Activated B cell treated with CpG ODN at 0.5 μM for 24 hours (primary cell): Measurements from ENCODE around the gene FAM193A. TPM values are rescaled to one million over a fixed set of nuclear protein-coding genes. Genes with fewer than 3 reads are reported as not detected.
"Not testable (repeated sequence)": the region's sequence is repeated elsewhere in the genome, so short reads cannot be mapped to it uniquely, and the experiment has no call there.

ENCODE experiments used
- ATAC-seq: fragments of 200-7000 bp; cut with Tn5 transposase; one replicate; pipeline ENCODE4 v1.10.0; 2021; ENCODE audit warnings: low read depth, mild to moderate bottlenecking, moderate library complexity
- CTCF ChIA-PET: fragments of 350-600 bp; sonication (Branson Sonifier 250); formaldehyde crosslinking; loops from one replicate; lab custom pipeline; 2021; ENCODE audit warnings: antibody characterized with exemption; lab: Charles Lee
- POLR2A ChIA-PET: fragments of 350-600 bp; sonication (Branson Sonifier 250); formaldehyde crosslinking; loops from one replicate; lab custom pipeline; 2021; ENCODE audit warnings: antibody characterized with exemption; lab: Charles Lee
- DNase-seq: peaks from one replicate; pipeline ENCODE4 v3.0.0; 2022
- H3K27ac Mint-ChIP-seq: one replicate; pipeline ENCODE4 v1.8.0; 2020; ENCODE audit warnings: mixed read lengths
- H3K27me3 Mint-ChIP-seq: one replicate; pipeline ENCODE4 v1.8.0; 2021; ENCODE audit warnings: mixed read lengths
- H3K36me3 Mint-ChIP-seq: one replicate; pipeline ENCODE4 v1.8.0; 2021; ENCODE audit warnings: low read depth, mixed read lengths
- H3K4me1 Mint-ChIP-seq: one replicate; pipeline ENCODE4 v1.8.0; 2021; ENCODE audit warnings: mixed read lengths
- H3K4me3 Mint-ChIP-seq: one replicate; pipeline ENCODE4 v1.8.0; 2020; ENCODE audit warnings: mild to moderate bottlenecking, mixed read lengths
- H3K9me3 Mint-ChIP-seq: one replicate; pipeline ENCODE4 v1.8.0; 2020; ENCODE audit warnings: mixed read lengths
- intact Hi-C: fragments of 100-400 bp; cut with micrococcal nuclease; formaldehyde crosslinking; loops from one replicate; pipeline ENCODE4 v1.15.1; 2024
- total RNA-seq: library from RNA; stranded (reverse); gene quantifications from 2 replicates; pipeline ENCODE4 v1.2.3, GENCODE V29; 2022
- TF ChIP-seq, protein P1 (sequence below): fragments of 200-600 bp; IDR thresholded peaks from one replicate; pipeline ENCODE4 v1.8.0; 2022; ENCODE audit warnings: antibody characterized with exemption, mild to moderate bottlenecking

Gene FAM193A
- total RNA-seq, 1 donor from 2014 or later = 42.8 TPM

DNA sequence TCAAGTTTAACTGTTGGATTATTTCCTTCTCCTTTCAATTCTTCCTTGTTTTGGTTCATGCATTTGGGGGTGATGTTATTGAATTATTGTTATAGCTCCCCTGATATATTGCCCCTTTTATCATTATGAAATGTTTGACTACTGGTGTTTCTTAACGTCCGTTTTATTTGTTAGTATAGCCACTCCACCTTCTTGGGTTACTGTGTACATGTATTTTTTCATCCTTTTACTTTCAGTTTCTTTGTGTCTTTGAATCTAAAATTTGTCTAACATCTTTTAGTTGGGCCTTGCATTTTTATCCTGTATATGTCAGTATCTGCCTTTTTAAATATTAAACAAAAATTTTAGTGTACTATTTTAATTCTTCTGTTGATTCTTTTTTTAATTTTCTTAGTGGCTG is 131.0 kb downstream of the FAM193A start:
- Mint-ChIP-seq H3K27me3 (no peaks in the 10 kb centered on the region), H3K36me3 (peaks cover 69% of the 10 kb centered on the region), H3K9me3 (no peaks in the 10 kb centered on the region), H3K4me3 (peak overlapping the region; percentile 21), H3K4me1 (peaks cover 41% of the 10 kb centered on the region), H3K27ac (peak overlapping the region; percentile 59)
- TF ChIP-seq, protein P1, sequence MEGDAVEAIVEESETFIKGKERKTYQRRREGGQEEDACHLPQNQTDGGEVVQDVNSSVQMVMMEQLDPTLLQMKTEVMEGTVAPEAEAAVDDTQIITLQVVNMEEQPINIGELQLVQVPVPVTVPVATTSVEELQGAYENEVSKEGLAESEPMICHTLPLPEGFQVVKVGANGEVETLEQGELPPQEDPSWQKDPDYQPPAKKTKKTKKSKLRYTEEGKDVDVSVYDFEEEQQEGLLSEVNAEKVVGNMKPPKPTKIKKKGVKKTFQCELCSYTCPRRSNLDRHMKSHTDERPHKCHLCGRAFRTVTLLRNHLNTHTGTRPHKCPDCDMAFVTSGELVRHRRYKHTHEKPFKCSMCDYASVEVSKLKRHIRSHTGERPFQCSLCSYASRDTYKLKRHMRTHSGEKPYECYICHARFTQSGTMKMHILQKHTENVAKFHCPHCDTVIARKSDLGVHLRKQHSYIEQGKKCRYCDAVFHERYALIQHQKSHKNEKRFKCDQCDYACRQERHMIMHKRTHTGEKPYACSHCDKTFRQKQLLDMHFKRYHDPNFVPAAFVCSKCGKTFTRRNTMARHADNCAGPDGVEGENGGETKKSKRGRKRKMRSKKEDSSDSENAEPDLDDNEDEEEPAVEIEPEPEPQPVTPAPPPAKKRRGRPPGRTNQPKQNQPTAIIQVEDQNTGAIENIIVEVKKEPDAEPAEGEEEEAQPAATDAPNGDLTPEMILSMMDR = no peak
- ATAC-seq (no peak), DNase-seq (no peak)
- ChIA-PET CTCF (no interaction called here), POLR2A (no interaction called here)
- intact Hi-C loops = no loop called here

- no peaks in the 10 kb centered on the region for H3K27me3 Mint-ChIP-seq
- H3K9me3 Mint-ChIP-seq = no peaks in the 10 kb centered on the region
- peaks cover 74% of the 10 kb centered on the region for H3K36me3 Mint-ChIP-seq
- H3K4me1 Mint-ChIP-seq = peaks cover 52% of the 10 kb centered on the region
- POLR2A ChIA-PET = interaction anchor here (0.8 kb wide), 1 partner anchor 20 kb away, joined by 3 read pairs; no protein-coding TSS in a partner anchor
- CTCF ChIA-PET = no interaction called here
- H3K4me3 Mint-ChIP-seq = no peak overlapping the region
- ATAC-seq = no peak
- peak overlapping the region; percentile 41 for H3K27ac Mint-ChIP-seq
- TF ChIP-seq, protein P1 = no peak
- intact Hi-C loops = no loop called here
- no peak for DNase-seq
These were observed 134.9 kb downstream of the FAM193A start for GRCh38 chr4:2671267-2671895.

- intact Hi-C loops = loop anchor here (2.0 kb wide), 2 partner anchors 25 to 41 kb away; no protein-coding TSS in a partner anchor
- CTCF ChIA-PET = no interaction called here
- TF ChIP-seq, protein P1 = no peak
- ATAC-seq (no peak), DNase-seq (no peak)
- Mint-ChIP-seq H3K4me3 (no peak overlapping the region), H3K9me3 (no peaks in the 10 kb centered on the region), H3K36me3 (peaks cover 77% of the 10 kb centered on the region), H3K4me1 (peaks cover 51% of the 10 kb centered on the region), H3K27ac (peak overlapping the region; percentile 80), H3K27me3 (no peaks in the 10 kb centered on the region)
- POLR2A ChIA-PET = interaction anchor here (0.6 to 0.9 kb wide), 3 partner anchors 24 to 74 kb away, joined by 3 to 9 read pairs (median 3); no protein-coding TSS in a partner anchor
These were observed 135.6 kb downstream of the FAM193A start for GRCh38 chr4:2672082-2672481.

- no peak for ATAC-seq
- Mint-ChIP-seq H3K9me3 (no peaks in the 10 kb centered on the region), H3K4me3 (no peak overlapping the region), H3K4me1 (peaks cover 46% of the 10 kb centered on the region), H3K36me3 (peaks cover 76% of the 10 kb centered on the region), H3K27me3 (no peaks in the 10 kb centered on the region), H3K27ac (peak overlapping the region; percentile 80)
- TF ChIP-seq, protein P1 = no peak
- DNase-seq = no peak
- ChIA-PET POLR2A (interaction anchor here (0.5 to 0.9 kb wide), 5 partner anchors 9 to 292 kb away, joined by 3 to 9 read pairs (median 3); no protein-coding TSS in a partner anchor), CTCF (interaction anchor here (1.0 kb wide), 1 partner anchor 453 kb away, joined by 3 read pairs; no protein-coding TSS in a partner anchor)
- intact Hi-C loops = loop anchor here (2.0 kb wide), 2 partner anchors 24 to 40 kb away; no protein-coding TSS in a partner anchor
These were observed 136.3 kb downstream of the FAM193A start for GRCh38 chr4:2672700-2673099.

DNA sequence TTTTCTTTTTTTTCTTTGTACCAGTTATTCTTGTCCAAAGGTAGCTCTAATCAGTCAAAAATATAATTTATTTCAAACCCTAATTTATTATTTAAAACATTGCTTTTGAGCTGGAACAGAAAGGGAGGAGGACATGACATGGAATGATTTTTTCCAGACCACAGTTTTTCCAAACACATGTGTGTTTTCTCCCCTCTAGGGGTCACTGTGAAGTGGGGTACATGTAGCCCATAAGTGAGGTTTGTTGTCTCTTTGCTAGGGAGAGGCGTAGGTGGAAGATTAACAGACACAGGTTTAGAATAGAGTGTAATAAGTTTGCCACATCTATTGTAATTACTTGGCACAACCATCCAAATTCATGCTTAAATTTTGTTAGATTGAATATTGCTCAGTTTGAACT is 136.7 kb downstream of the FAM193A start:
- ATAC-seq = no peak
- CTCF ChIA-PET = interaction anchor here (1.0 kb wide), 1 partner anchor 453 kb away, joined by 3 read pairs; no protein-coding TSS in a partner anchor
- Mint-ChIP-seq H3K27me3 (no peaks in the 10 kb centered on the region), H3K4me1 (peaks cover 43% of the 10 kb centered on the region), H3K36me3 (peaks cover 77% of the 10 kb centered on the region), H3K4me3 (no peak overlapping the region), H3K27ac (peak overlapping the region; percentile 80), H3K9me3 (no peaks in the 10 kb centered on the region)
- TF ChIP-seq, protein P1 = no peak
- POLR2A ChIA-PET = interaction anchor here (0.5 to 0.9 kb wide), 4 partner anchors 9 to 292 kb away, joined by 3 to 5 read pairs (median 3); no protein-coding TSS in a partner anchor
- intact Hi-C loops = loop anchor here (2.0 kb wide), 2 partner anchors 24 to 40 kb away; no protein-coding TSS in a partner anchor
- DNase-seq = no peak

- ATAC-seq, H3K27ac Mint-ChIP-seq, H3K27me3 Mint-ChIP-seq, H3K4me3 Mint-ChIP-seq, intact Hi-C loops, DNase-seq, H3K9me3 Mint-ChIP-seq, H3K4me1 Mint-ChIP-seq: not testable (repeated sequence)
- ChIA-PET POLR2A (interaction anchor here (0.6 to 0.7 kb wide), 2 partner anchors 78 to 284 kb away, joined by 3 to 9 read pairs; no protein-coding TSS in a partner anchor), CTCF (interaction anchor here (1.0 kb wide), 1 partner anchor 17 kb away, joined by 3 read pairs; no protein-coding TSS in a partner anchor)
- H3K36me3 Mint-ChIP-seq = peaks cover 73% of the 10 kb centered on the region
These were observed 143.3 kb downstream of the FAM193A start for GRCh38 chr4:2679762-2680161.
